GM12891 (cell line): ENCODE data around the gene ACTR5.
A peak's percentile ranks its signal among the peaks of the same experiment; 100 is the strongest.

Experiments
- DNase-seq: peaks from one replicate; pipeline ENCODE4 v3.0.0; 2011; ENCODE audit warnings: low spot score; ENCODE audit not compliant: insufficient read length
- FAIRE-seq: peaks from 2 replicates; lab custom pipeline; 2011; peaks lifted over from hg19 to GRCh38; lab: Jason Lieb, UNC
- PAX5 ChIP-seq: IDR thresholded peaks from 2 replicates; pipeline ENCODE4 v1.6.1; 2011; ENCODE audit warnings: low read length, moderate library complexity, mild to moderate bottlenecking; ENCODE audit not compliant: insufficient read depth, severe bottlenecking
- POLR2A ChIP-seq: IDR thresholded peaks from 2 replicates; pipeline ENCODE4 v1.6.1; 2011; ENCODE audit warnings: low read depth, low read length, control low read depth
- POLR2AphosphoS5 ChIP-seq: IDR thresholded peaks from 2 replicates; pipeline ENCODE4 v1.6.1; 2011; ENCODE audit warnings: low read depth, low read length, control low read depth
- POU2F2 ChIP-seq: IDR thresholded peaks from 2 replicates; pipeline ENCODE4 v1.6.1; 2011; ENCODE audit warnings: low read depth, mild to moderate bottlenecking, control low read depth, low read length, moderate library complexity
- SPI1 ChIP-seq: IDR thresholded peaks from 2 replicates; pipeline ENCODE4 v1.6.1; 2011; ENCODE audit warnings: low read depth, low read length, control low read depth
- TAF1 ChIP-seq: IDR thresholded peaks from 2 replicates; pipeline ENCODE4 v1.6.1; 2011; ENCODE audit warnings: low read depth, low read length, control low read depth

Gene ACTR5

GRCh38 chr20:38728911-38729642, 19.2 kb upstream of the ACTR5 start:
- DNase-seq (peak; percentile 30), FAIRE-seq (no peak)
- no peak for TF ChIP-seq SPI1
- no peak for TF ChIP-seq POLR2A
- no peak for TF ChIP-seq TAF1
- no peak for TF ChIP-seq POLR2AphosphoS5
- TF ChIP-seq PAX5: no peak
- no peak for TF ChIP-seq POU2F2

- TF ChIP-seq SPI1 (no peak), POU2F2 (no peak), POLR2AphosphoS5 (no peak), TAF1 (no peak), POLR2A (no peak)
- FAIRE-seq: no peak
- DNase-seq: no peak
These were observed 18.5 kb upstream of the ACTR5 start for GRCh38 chr20:38729767-38730166.

GRCh38 chr20:38730167-38730988, 17.9 kb upstream of the ACTR5 start:
- TF ChIP-seq POLR2A (no peak), SPI1 (no peak), TAF1 (no peak), PAX5 (no peak), POLR2AphosphoS5 (no peak), POU2F2 (no peak)
- FAIRE-seq (no peak), DNase-seq (peak; percentile 22)

- DNase-seq: peak; percentile 73
- peak; percentile 90 for FAIRE-seq
These were observed 17.1 kb upstream of the ACTR5 start for GRCh38 chr20:38730989-38731737.

GRCh38 chr20:38731738-38732113, 16.5 kb upstream of the ACTR5 start:
- FAIRE-seq: no peak
- no peak for DNase-seq
- TF ChIP-seq POU2F2 (no peak), POLR2A (no peak), SPI1 (no peak), TAF1 (no peak), POLR2AphosphoS5 (no peak), PAX5 (no peak)

More at GRCh38 chr20:38730989-38731737, 17.1 kb upstream of the ACTR5 start:
- TF ChIP-seq SPI1 (no peak), POLR2A (no peak), POLR2AphosphoS5 (no peak), POU2F2 (no peak), TAF1 (no peak), PAX5 (no peak)

- TF ChIP-seq SPI1 (no peak), PAX5 (no peak), POLR2A (no peak), POLR2AphosphoS5 (no peak), POU2F2 (no peak)
- DNase-seq (no peak), FAIRE-seq (no peak)
These were observed 15.3 kb upstream of the ACTR5 start for GRCh38 chr20:38732981-38733380.

- TF ChIP-seq POLR2AphosphoS5 (no peak), PAX5 (no peak), SPI1 (no peak), POLR2A (no peak), TAF1 (no peak), POU2F2 (no peak)
- DNase-seq (no peak), FAIRE-seq (no peak)
These were observed 13.1 kb upstream of the ACTR5 start for GRCh38 chr20:38735172-38735571.

- FAIRE-seq (no peak), DNase-seq (no peak)
- TF ChIP-seq POU2F2 (no peak), POLR2AphosphoS5 (no peak), TAF1 (no peak), SPI1 (no peak), POLR2A (no peak), PAX5 (no peak)
These were observed 10.4 kb upstream of the ACTR5 start for GRCh38 chr20:38737887-38738286.

GRCh38 chr20:38745757-38746156, 2.5 kb upstream of the ACTR5 start:
- TF ChIP-seq POLR2A (no peak), PAX5 (no peak), POLR2AphosphoS5 (no peak), SPI1 (no peak)
- DNase-seq (no peak), FAIRE-seq (no peak)
